HepG2 (cell line): ENCODE data around the gene ZNF281. TPM values are rescaled to one million over a fixed set of nuclear protein-coding genes. Genes with fewer than 3 reads are reported as not detected.

Experiments used
- BRCA1 ChIP-seq: sonication (generic); formaldehyde crosslinking; IDR thresholded peaks from 2 replicates; pipeline ENCODE4 v1.4.0; 2020; ENCODE audit warnings: missing genetic modification reagents
- CBX1 ChIP-seq: IDR thresholded peaks from one replicate; pipeline ENCODE4 v1.6.1; 2016; ENCODE audit warnings: antibody characterized with exemption, low read depth
- ERF ChIP-seq: IDR thresholded peaks from 2 replicates; pipeline ENCODE4 v1.6.1; 2018; ENCODE audit warnings: missing biosample characterization, missing genetic modification reagents
- ETV5 ChIP-seq: IDR thresholded peaks from 2 replicates; pipeline ENCODE4 v1.6.1; 2018; ENCODE audit warnings: missing biosample characterization, missing genetic modification reagents, inconsistent platforms, borderline replicate concordance
- HDAC2 ChIP-seq: sonication (generic); formaldehyde crosslinking; IDR thresholded peaks from 2 replicates; pipeline ENCODE4 v1.4.0; 2020; ENCODE audit warnings: missing genetic modification reagents
- HOXA7 ChIP-seq: sonication (generic); formaldehyde crosslinking; IDR thresholded peaks from 2 replicates; pipeline ENCODE4 v1.8.1; 2022; ENCODE audit warnings: mild to moderate bottlenecking, missing genetic modification reagents, moderate library complexity
- KDM3A ChIP-seq: IDR thresholded peaks from 2 replicates; pipeline ENCODE4 v1.6.1; 2018; ENCODE audit warnings: low read depth, missing compliant biosample characterization
- MED1 ChIP-seq: sonication (generic); formaldehyde crosslinking; IDR thresholded peaks from 2 replicates; pipeline ENCODE4 v1.4.0; 2020; ENCODE audit warnings: missing genetic modification reagents
- MIXL1 ChIP-seq: IDR thresholded peaks from 2 replicates; pipeline ENCODE4 v1.6.1; 2016
- PHF21A ChIP-seq: sonication (generic); formaldehyde crosslinking; IDR thresholded peaks from 2 replicates; pipeline ENCODE4 v1.5.0; 2020; ENCODE audit warnings: mild to moderate bottlenecking, missing genetic modification reagents
- RARA ChIP-seq: IDR thresholded peaks from 2 replicates; pipeline ENCODE4 v1.6.1; 2016; ENCODE audit warnings: missing genetic modification reagents, missing compliant biosample characterization
- TGIF2 ChIP-seq: IDR thresholded peaks from 2 replicates; pipeline ENCODE4 v1.6.1; 2016; ENCODE audit warnings: control low read depth, missing compliant biosample characterization
- ZBTB20 ChIP-seq: sonication (generic); formaldehyde crosslinking; IDR thresholded peaks from 2 replicates; pipeline ENCODE4 v1.8.1; 2023; ENCODE audit warnings: missing genetic modification reagents, low read depth, mild to moderate bottlenecking, borderline replicate concordance
- ZFX ChIP-seq: sonication (generic); formaldehyde crosslinking; IDR thresholded peaks from 2 replicates; pipeline ENCODE4 v1.4.0; 2020; ENCODE audit warnings: mild to moderate bottlenecking, low read depth, missing genetic modification reagents, moderate library complexity
- ZNF20 ChIP-seq: sonication (generic); formaldehyde crosslinking; IDR thresholded peaks from 2 replicates; pipeline ENCODE4 v1.4.0; 2020; ENCODE audit warnings: mild to moderate bottlenecking, moderate library complexity, missing genetic modification reagents
- ZNF253 ChIP-seq: sonication (generic); formaldehyde crosslinking; IDR thresholded peaks from 2 replicates; pipeline ENCODE4 v1.8.0; 2022; ENCODE audit warnings: mild to moderate bottlenecking, missing genetic modification reagents, borderline replicate concordance
- ZNF615 ChIP-seq: sonication (generic); formaldehyde crosslinking; IDR thresholded peaks from 2 replicates; pipeline ENCODE4 v1.5.0; 2020; ENCODE audit warnings: mild to moderate bottlenecking, missing genetic modification reagents, borderline replicate concordance
- ZNF616 ChIP-seq: sonication (generic); formaldehyde crosslinking; IDR thresholded peaks from 2 replicates; pipeline ENCODE4 v1.5.0; 2020; ENCODE audit warnings: low read depth, mild to moderate bottlenecking, missing genetic modification reagents
- ZNF652 ChIP-seq: IDR thresholded peaks from 2 replicates; pipeline ENCODE4 v1.6.1; 2016; ENCODE audit warnings: low read depth, borderline replicate concordance
- ZNF713 ChIP-seq: sonication (generic); formaldehyde crosslinking; IDR thresholded peaks from 2 replicates; pipeline ENCODE4 v1.4.0; 2020; ENCODE audit warnings: mild to moderate bottlenecking, missing genetic modification reagents
- ZSCAN12 ChIP-seq: sonication (generic); formaldehyde crosslinking; IDR thresholded peaks from 2 replicates; pipeline ENCODE4 v1.9.0; 2021; ENCODE audit warnings: mild to moderate bottlenecking, missing genetic modification reagents
- polyA plus RNA-seq, 8 experiments: library from polyadenylated mRNA; depleted of rRNA in 3 of 8; stranded (reverse) in 7 of 8; unstranded in 1 of 8; fragments of >200 nt; fragmentation: Illumina TruSeq in 4 of 8; extraction: Trizol in 4 of 8; gene quantifications; 2 replicates each; pipeline versions ENCODE4 v1.2.1 to v1.2.3, GENCODE V29; 2011 to 2016; ENCODE audit warnings: low read depth in 4 of 8, missing spikeins in 1 of 8, mixed read lengths in 1 of 8; ENCODE audit not compliant: insufficient read depth in 1 of 8
- total RNA-seq, 5 experiments: library from RNA; depleted of rRNA; stranded (reverse); fragments of >200 nt; fragmentation: Illumina TruSeq; extraction: Trizol; gene quantifications; 2 replicates each; pipeline ENCODE4 v1.2.3, GENCODE V29; 2016; ENCODE audit warnings: low read depth in 1 of 5
- TF ChIP-seq, protein P1 (sequence below): sonication (generic); formaldehyde crosslinking; conservative IDR thresholded peaks from 2 replicates; pipeline ENCODE4 v1.4.0; 2020; ENCODE audit warnings: missing genetic modification reagents
- TF ChIP-seq, protein P2 (sequence below): IDR thresholded peaks from 2 replicates; pipeline ENCODE4 v1.6.1; 2016; ENCODE audit warnings: low read depth
- TF ChIP-seq, protein P3 (sequence below): sonication (generic); formaldehyde crosslinking; IDR thresholded peaks from 2 replicates; pipeline ENCODE4 v1.8.1; 2023; ENCODE audit warnings: missing genetic modification reagents, inconsistent platforms, borderline replicate concordance
- TF ChIP-seq, protein P4 (sequence below): IDR thresholded peaks from 2 replicates; pipeline ENCODE4 v1.6.1; 2016; ENCODE audit warnings: mild to moderate bottlenecking
- TF ChIP-seq, protein P5 (sequence below): IDR thresholded peaks from 2 replicates; pipeline ENCODE4 v1.6.1; 2016

The ZNF281 gene
- total and polyA plus RNA-seq, 2 of the 13 experiments (the other 11 are each of a cell fraction or from before 2014, with no cell fraction given): 7.7 to 20.6 TPM

DNA sequence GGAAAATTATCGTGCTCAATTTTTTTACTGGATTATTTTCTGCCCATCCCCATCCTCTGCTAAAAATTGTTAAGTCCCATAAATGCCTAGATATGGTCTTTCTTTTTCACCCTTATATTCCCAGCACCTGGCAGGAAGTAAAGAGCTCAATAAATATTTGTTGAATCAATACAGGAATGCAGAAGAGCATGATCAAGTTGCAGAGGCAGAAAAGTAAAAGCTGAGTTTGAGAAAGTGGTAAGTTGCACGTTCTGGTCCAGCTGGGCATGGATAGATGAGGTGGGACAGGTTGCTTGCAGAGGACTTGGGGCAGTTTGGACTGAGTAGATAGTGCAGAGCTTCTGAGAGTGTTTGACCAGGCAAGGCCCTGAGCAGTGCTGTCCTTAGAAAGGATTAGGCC is 40.1 kb downstream of the ZNF281 start (continued):
- TF ChIP-seq, protein P1, sequence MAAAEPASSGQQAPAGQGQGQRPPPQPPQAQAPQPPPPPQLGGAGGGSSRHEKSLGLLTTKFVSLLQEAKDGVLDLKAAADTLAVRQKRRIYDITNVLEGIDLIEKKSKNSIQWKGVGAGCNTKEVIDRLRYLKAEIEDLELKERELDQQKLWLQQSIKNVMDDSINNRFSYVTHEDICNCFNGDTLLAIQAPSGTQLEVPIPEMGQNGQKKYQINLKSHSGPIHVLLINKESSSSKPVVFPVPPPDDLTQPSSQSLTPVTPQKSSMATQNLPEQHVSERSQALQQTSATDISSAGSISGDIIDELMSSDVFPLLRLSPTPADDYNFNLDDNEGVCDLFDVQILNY: no peak
- TF ChIP-seq MIXL1 (CRISPR knock-in tag): peak; percentile 81; the same call in 1 of the 2 replicates
- no peak for TF ChIP-seq HOXA7
- TF ChIP-seq ZBTB20 (CRISPR knock-in tag): no peak
- TF ChIP-seq, protein P2, sequence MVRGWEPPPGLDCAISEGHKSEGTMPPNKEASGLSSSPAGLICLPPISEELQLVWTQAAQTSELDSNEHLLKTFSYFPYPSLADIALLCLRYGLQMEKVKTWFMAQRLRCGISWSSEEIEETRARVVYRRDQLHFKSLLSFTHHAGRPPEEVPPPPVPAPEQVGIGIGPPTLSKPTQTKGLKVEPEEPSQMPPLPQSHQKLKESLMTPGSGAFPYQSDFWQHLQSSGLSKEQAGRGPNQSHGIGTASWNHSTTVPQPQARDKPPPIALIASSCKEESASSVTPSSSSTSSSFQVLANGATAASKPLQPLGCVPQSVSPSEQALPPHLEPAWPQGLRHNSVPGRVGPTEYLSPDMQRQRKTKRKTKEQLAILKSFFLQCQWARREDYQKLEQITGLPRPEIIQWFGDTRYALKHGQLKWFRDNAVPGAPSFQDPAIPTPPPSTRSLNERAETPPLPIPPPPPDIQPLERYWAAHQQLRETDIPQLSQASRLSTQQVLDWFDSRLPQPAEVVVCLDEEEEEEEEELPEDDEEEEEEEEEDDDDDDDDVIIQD: peak; percentile 65; the same call in 1 of the 2 replicates
- peak; percentile 85 for TF ChIP-seq MED1 (CRISPR knock-in tag)
- TF ChIP-seq HDAC2 (CRISPR knock-in tag): peak; percentile 77
- no peak for TF ChIP-seq ZNF20 (CRISPR knock-in tag)
- TF ChIP-seq BRCA1 (CRISPR knock-in tag): no peak
- TF ChIP-seq ZNF615 (CRISPR knock-in tag): no peak
- TF ChIP-seq ETV5 (CRISPR knock-in tag): peak; percentile 84; the same call in 1 of the 2 replicates
- 0 out of 2 replicates have a peak, but pooled peaks have one; percentile 25 for TF ChIP-seq PHF21A (CRISPR knock-in tag)
- TF ChIP-seq CBX1: no peak
- TF ChIP-seq ZNF616 (CRISPR knock-in tag): no peak
- 0 out of 2 replicates have a peak, but pooled peaks have one; percentile 26 for TF ChIP-seq ERF (CRISPR knock-in tag)
- TF ChIP-seq, protein P3, sequence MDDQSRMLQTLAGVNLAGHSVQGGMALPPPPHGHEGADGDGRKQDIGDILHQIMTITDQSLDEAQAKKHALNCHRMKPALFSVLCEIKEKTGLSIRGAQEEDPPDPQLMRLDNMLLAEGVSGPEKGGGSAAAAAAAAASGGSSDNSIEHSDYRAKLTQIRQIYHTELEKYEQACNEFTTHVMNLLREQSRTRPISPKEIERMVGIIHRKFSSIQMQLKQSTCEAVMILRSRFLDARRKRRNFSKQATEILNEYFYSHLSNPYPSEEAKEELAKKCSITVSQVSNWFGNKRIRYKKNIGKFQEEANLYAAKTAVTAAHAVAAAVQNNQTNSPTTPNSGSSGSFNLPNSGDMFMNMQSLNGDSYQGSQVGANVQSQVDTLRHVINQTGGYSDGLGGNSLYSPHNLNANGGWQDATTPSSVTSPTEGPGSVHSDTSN (CRISPR knock-in tag): no peak
- TF ChIP-seq, protein P4, sequence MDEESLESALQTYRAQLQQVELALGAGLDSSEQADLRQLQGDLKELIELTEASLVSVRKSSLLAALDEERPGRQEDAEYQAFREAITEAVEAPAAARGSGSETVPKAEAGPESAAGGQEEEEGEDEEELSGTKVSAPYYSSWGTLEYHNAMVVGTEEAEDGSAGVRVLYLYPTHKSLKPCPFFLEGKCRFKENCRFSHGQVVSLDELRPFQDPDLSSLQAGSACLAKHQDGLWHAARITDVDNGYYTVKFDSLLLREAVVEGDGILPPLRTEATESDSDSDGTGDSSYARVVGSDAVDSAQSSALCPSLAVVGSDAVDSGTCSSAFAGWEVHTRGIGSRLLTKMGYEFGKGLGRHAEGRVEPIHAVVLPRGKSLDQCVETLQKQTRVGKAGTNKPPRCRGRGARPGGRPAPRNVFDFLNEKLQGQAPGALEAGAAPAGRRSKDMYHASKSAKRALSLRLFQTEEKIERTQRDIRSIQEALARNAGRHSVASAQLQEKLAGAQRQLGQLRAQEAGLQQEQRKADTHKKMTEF: peak; percentile 50
- TF ChIP-seq ZNF713: no peak
- TF ChIP-seq KDM3A: no peak
- TF ChIP-seq ZNF652: peak; percentile 18; the same call in 1 of the 2 replicates
- TF ChIP-seq RARA: peak; percentile 43; the same call in 1 of the 2 replicates
- TF ChIP-seq ZNF253: no peak
- TF ChIP-seq TGIF2 (CRISPR knock-in tag): no peak
- TF ChIP-seq, protein P5, sequence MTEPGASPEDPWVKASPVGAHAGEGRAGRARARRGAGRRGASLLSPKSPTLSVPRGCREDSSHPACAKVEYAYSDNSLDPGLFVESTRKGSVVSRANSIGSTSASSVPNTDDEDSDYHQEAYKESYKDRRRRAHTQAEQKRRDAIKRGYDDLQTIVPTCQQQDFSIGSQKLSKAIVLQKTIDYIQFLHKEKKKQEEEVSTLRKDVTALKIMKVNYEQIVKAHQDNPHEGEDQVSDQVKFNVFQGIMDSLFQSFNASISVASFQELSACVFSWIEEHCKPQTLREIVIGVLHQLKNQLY (CRISPR knock-in tag): peak; percentile 71; the same call in 1 of the 2 replicates
- TF ChIP-seq ZSCAN12 (CRISPR knock-in tag): no peak
- no peak for TF ChIP-seq ZFX (CRISPR knock-in tag)
